ENCODE results near the gene SMAD3. TPM values are rescaled to one million over a fixed set of nuclear protein-coding genes. Genes with fewer than 3 reads are reported as not detected.

SMAD3 gene
- total RNA-seq, 1 donor from 2014 or later, result 53.5 TPM

- no peak for DNase-seq (ENCODE audit: extremely low spot score in 2 of 2)
- intact Hi-C loops (cut with DNase I), result no loop called here
- peaks cover 36% of the 10 kb centered on the region for H3K4me1 ChIP-seq
Measured at GRCh38 chr15:67048281-67049279, 16.8 kb upstream of the SMAD3 start.

GRCh38 chr15:67049351-67050044 is 15.9 kb upstream of the SMAD3 start:
- Histone ChIP-seq H3K4me1 (peaks cover 36% of the 10 kb centered on the region), H3K27me3 (no peaks in the 10 kb centered on the region), H3K27ac (peak overlapping the region; percentile 51), H3K36me3 (no peaks in the 10 kb centered on the region), H3K9me3 (no peaks in the 10 kb centered on the region), H3K4me3 (no peak overlapping the region)
- no peak for TF ChIP-seq POLR2A (IDR thresholded peaks at IDR 0.05)
- no peak for TF ChIP-seq CTCF (IDR thresholded peaks at IDR 0.05)
- no peak for TF ChIP-seq POLR2AphosphoS5 (IDR thresholded peaks at IDR 0.05; ENCODE audit: insufficient read depth in 1 of 2, low read depth in 1 of 2)
- no peak for DNase-seq (ENCODE audit: extremely low spot score in 2 of 2)
- intact Hi-C loops (cut with DNase I), result no loop called here

More at GRCh38 chr15:67048281-67049279, 16.8 kb upstream of the SMAD3 start:
- no peak overlapping the region for H3K4me3 ChIP-seq
- TF ChIP-seq POLR2AphosphoS5 (IDR thresholded peaks at IDR 0.05; ENCODE audit: insufficient read depth in 1 of 2, low read depth in 1 of 2), result peak in 1 of 2 donors; percentile 62
- TF ChIP-seq POLR2A (IDR thresholded peaks at IDR 0.05), result no peak
- TF ChIP-seq CTCF (IDR thresholded peaks at IDR 0.05), result no peak
- H3K36me3 ChIP-seq, result no peaks in the 10 kb centered on the region
- no peaks in the 10 kb centered on the region for H3K9me3 ChIP-seq
- H3K27me3 ChIP-seq, result no peaks in the 10 kb centered on the region
- peak overlapping the region; percentile 51 for H3K27ac ChIP-seq

GRCh38 chr15:67050062-67050461 is 15.3 kb upstream of the SMAD3 start:
- no peak for DNase-seq (ENCODE audit: extremely low spot score in 2 of 2)
- Histone ChIP-seq H3K27me3 (no peaks in the 10 kb centered on the region), H3K4me3 (no peak overlapping the region), H3K4me1 (peaks cover 36% of the 10 kb centered on the region), H3K9me3 (no peaks in the 10 kb centered on the region), H3K27ac (peak overlapping the region; percentile 51), H3K36me3 (no peaks in the 10 kb centered on the region)
- intact Hi-C loops (cut with DNase I), result no loop called here
- no peak for TF ChIP-seq POLR2A (IDR thresholded peaks at IDR 0.05)
- TF ChIP-seq POLR2AphosphoS5 (IDR thresholded peaks at IDR 0.05; ENCODE audit: insufficient read depth in 1 of 2, low read depth in 1 of 2), result peak in 1 of 2 donors; percentile 32

GRCh38 chr15:67050522-67051087 is 14.8 kb upstream of the SMAD3 start:
- no peak for DNase-seq (ENCODE audit: extremely low spot score in 2 of 2)
- intact Hi-C loops (cut with DNase I), result no loop called here
- H3K27me3 ChIP-seq, result no peaks in the 10 kb centered on the region

More at GRCh38 chr15:67050522-67051087, 14.8 kb upstream of the SMAD3 start:
- peak overlapping the region; percentile 37 for H3K27ac ChIP-seq
- no peaks in the 10 kb centered on the region for H3K9me3 ChIP-seq
- H3K4me3 ChIP-seq, result no peak overlapping the region
- TF ChIP-seq CTCF (IDR thresholded peaks at IDR 0.05) (no peak), POLR2A (IDR thresholded peaks at IDR 0.05) (no peak), POLR2AphosphoS5 (IDR thresholded peaks at IDR 0.05; ENCODE audit: insufficient read depth in 1 of 2, low read depth in 1 of 2) (no peak)
- no peaks in the 10 kb centered on the region for H3K36me3 ChIP-seq
- H3K4me1 ChIP-seq, result peaks cover 36% of the 10 kb centered on the region
